HepG2 (cell line): Measurements from ENCODE around the gene NOP9. TPM values are rescaled to one million over a fixed set of nuclear protein-coding genes. Genes with fewer than 3 reads are reported as not detected.
A peak's percentile ranks its signal among the peaks of the same experiment; 100 is the strongest.

Experiments
- ARHGAP35 ChIP-seq: sonication (generic); formaldehyde crosslinking; IDR thresholded peaks from 2 replicates; pipeline ENCODE4 v1.9.0; 2022; ENCODE audit warnings: mild to moderate bottlenecking, inconsistent platforms, moderate library complexity, missing genetic modification reagents, borderline replicate concordance
- ARNT ChIP-seq: fragments of 450-650 bp; IDR thresholded peaks from 2 replicates; pipeline ENCODE4 v1.6.1; 2017
- ATF1 ChIP-seq: IDR thresholded peaks from 2 replicates; pipeline ENCODE4 v1.6.1; 2016; ENCODE audit warnings: mild to moderate bottlenecking, control low read depth
- CENPX ChIP-seq: sonication (generic); formaldehyde crosslinking; IDR thresholded peaks from 2 replicates; pipeline ENCODE4 v1.9.0; 2021; ENCODE audit warnings: mild to moderate bottlenecking, missing genetic modification reagents, moderate library complexity
- ELF1 ChIP-seq: sonication (generic); formaldehyde crosslinking; IDR thresholded peaks from 2 replicates; pipeline ENCODE4 v1.4.0; 2020; ENCODE audit warnings: missing genetic modification reagents
- KDM1A ChIP-seq: IDR thresholded peaks from 2 replicates; pipeline ENCODE4 v1.6.1; 2016; ENCODE audit warnings: missing compliant biosample characterization
- MTERF4 ChIP-seq: sonication (generic); formaldehyde crosslinking; IDR thresholded peaks from 2 replicates; pipeline ENCODE4 v1.8.0; 2023; ENCODE audit warnings: mild to moderate bottlenecking, missing genetic modification reagents
- NR2F6 ChIP-seq, 2 experiments: IDR thresholded peaks; 2 replicates each; pipeline ENCODE4 v1.6.1; 2016; ENCODE audit warnings: antibody characterized with exemption in 1 of 2, mild to moderate bottlenecking in 1 of 2
- PLRG1 ChIP-seq: fragments of 450-650 bp; conservative IDR thresholded peaks from 2 replicates; pipeline ENCODE4 v1.6.1; 2016
- SOX6 ChIP-seq, 2 experiments: fragments of 450-650 bp in 1 of 2; sonication (generic) in 1 of 2; formaldehyde crosslinking in 1 of 2; IDR thresholded peaks; 2 replicates each; pipeline versions ENCODE4 v1.4.0 to v1.6.1; 2017 to 2020; ENCODE audit warnings: antibody characterized with exemption in 1 of 2, mild to moderate bottlenecking in 1 of 2, missing genetic modification reagents in 1 of 2
- STAT6 ChIP-seq: sonication (generic); formaldehyde crosslinking; IDR thresholded peaks from 2 replicates; pipeline ENCODE4 v1.4.0; 2020; ENCODE audit warnings: missing genetic modification reagents, mild to moderate bottlenecking, borderline replicate concordance
- TAF1 ChIP-seq: sonication (generic); formaldehyde crosslinking; IDR thresholded peaks from 2 replicates; pipeline ENCODE4 v1.4.0; 2020; ENCODE audit warnings: missing genetic modification reagents
- ZFP90 ChIP-seq: sonication (generic); formaldehyde crosslinking; IDR thresholded peaks from 2 replicates; pipeline ENCODE4 v1.8.0; 2022; ENCODE audit warnings: missing genetic modification reagents, mild to moderate bottlenecking, inconsistent platforms, borderline replicate concordance
- ZFX ChIP-seq: sonication (generic); formaldehyde crosslinking; IDR thresholded peaks from 2 replicates; pipeline ENCODE4 v1.4.0; 2020; ENCODE audit warnings: mild to moderate bottlenecking, low read depth, missing genetic modification reagents, moderate library complexity
- ZNF124 ChIP-seq: sonication (generic); formaldehyde crosslinking; IDR thresholded peaks from 2 replicates; pipeline ENCODE4 v1.4.0; 2020; ENCODE audit warnings: missing genetic modification reagents
- ZNF256 ChIP-seq: sonication (generic); formaldehyde crosslinking; conservative IDR thresholded peaks from 2 replicates; pipeline ENCODE4 v1.4.0; 2020; ENCODE audit warnings: missing genetic modification reagents
- ZNF580 ChIP-seq: IDR thresholded peaks from 2 replicates; pipeline ENCODE4 v1.6.1; 2016; ENCODE audit warnings: low read depth, borderline replicate concordance
- ZNF720 ChIP-seq: sonication (generic); formaldehyde crosslinking; IDR thresholded peaks from 2 replicates; pipeline ENCODE4 v1.4.0; 2020; ENCODE audit warnings: missing genetic modification reagents
- ZSCAN30 ChIP-seq: sonication (generic); formaldehyde crosslinking; IDR thresholded peaks from 2 replicates; pipeline ENCODE4 v1.5.0; 2020; ENCODE audit warnings: mild to moderate bottlenecking, missing genetic modification reagents
- ZSCAN9 ChIP-seq: IDR thresholded peaks from 2 replicates; pipeline ENCODE4 v1.6.1; 2016; ENCODE audit warnings: borderline replicate concordance
- polyA plus RNA-seq, 8 experiments: library from polyadenylated mRNA; depleted of rRNA in 3 of 8; stranded (reverse) in 7 of 8; unstranded in 1 of 8; fragments of >200 nt; fragmentation: Illumina TruSeq in 4 of 8; extraction: Trizol in 4 of 8; gene quantifications; 2 replicates each; pipeline versions ENCODE4 v1.2.1 to v1.2.3, GENCODE V29; 2011 to 2016; ENCODE audit warnings: low read depth in 4 of 8, missing spikeins in 1 of 8, mixed read lengths in 1 of 8; ENCODE audit not compliant: insufficient read depth in 1 of 8
- total RNA-seq, 5 experiments: library from RNA; depleted of rRNA; stranded (reverse); fragments of >200 nt; fragmentation: Illumina TruSeq; extraction: Trizol; gene quantifications; 2 replicates each; pipeline ENCODE4 v1.2.3, GENCODE V29; 2016; ENCODE audit warnings: low read depth in 1 of 5
- TF ChIP-seq, protein P1 (sequence below): sonication (generic); formaldehyde crosslinking; IDR thresholded peaks from 2 replicates; pipeline ENCODE4 v1.8.1; 2023; ENCODE audit warnings: mild to moderate bottlenecking, missing genetic modification reagents
- TF ChIP-seq, protein P2 (sequence below): sonication (generic); formaldehyde crosslinking; IDR thresholded peaks from 2 replicates; pipeline ENCODE4 v1.5.1; 2020; ENCODE audit warnings: missing genetic modification reagents, mild to moderate bottlenecking, borderline replicate concordance

NOP9 gene
- total and polyA plus RNA-seq, 2 of the 13 experiments (the other 11 are each of a cell fraction or from before 2014, with no cell fraction given), result 24.5 to 61.6 TPM

DNA sequence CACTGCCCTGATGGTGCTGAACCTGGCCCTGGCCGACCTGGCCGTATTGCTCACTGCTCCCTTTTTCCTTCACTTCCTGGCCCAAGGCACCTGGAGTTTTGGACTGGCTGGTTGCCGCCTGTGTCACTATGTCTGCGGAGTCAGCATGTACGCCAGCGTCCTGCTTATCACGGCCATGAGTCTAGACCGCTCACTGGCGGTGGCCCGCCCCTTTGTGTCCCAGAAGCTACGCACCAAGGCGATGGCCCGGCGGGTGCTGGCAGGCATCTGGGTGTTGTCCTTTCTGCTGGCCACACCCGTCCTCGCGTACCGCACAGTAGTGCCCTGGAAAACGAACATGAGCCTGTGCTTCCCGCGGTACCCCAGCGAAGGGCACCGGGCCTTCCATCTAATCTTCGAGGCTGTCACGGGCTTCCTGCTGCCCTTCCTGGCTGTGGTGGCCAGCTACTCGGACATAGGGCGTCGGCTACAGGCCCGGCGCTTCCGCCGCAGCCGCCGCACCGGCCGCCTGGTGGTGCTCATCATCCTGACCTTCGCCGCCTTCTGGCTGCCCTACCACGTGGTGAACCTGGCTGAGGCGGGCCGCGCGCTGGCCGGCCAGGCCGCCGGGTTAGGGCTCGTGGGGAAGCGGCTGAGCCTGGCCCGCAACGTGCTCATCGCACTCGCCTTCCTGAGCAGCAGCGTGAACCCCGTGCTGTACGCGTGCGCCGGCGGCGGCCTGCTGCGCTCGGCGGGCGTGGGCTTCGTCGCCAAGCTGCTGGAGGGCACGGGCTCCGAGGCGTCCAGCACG lies 16.4 kb downstream of the NOP9 start (continued):
- TF ChIP-seq KDM1A (peak; percentile 50; the same call in 1 of the 2 replicates), ZNF256 (CRISPR knock-in tag) (peak; percentile 95), PLRG1 (no peak), SOX6 (IDR thresholded peaks at IDR 0.05) (no peak), SOX6 (CRISPR knock-in tag; IDR thresholded peaks at IDR 0.05) (peak; percentile 62), ZNF720 (CRISPR knock-in tag) (peak; percentile 73; the same call in 1 of the 2 replicates), ZSCAN30 (CRISPR knock-in tag) (no peak), MTERF4 (CRISPR knock-in tag) (peak; percentile 99), ZNF124 (CRISPR knock-in tag) (peak; percentile 87), CENPX (CRISPR knock-in tag) (no peak), ELF1 (CRISPR knock-in tag) (peak; percentile 81), ARHGAP35 (peak; percentile 69), NR2F6 (IDR thresholded peaks at IDR 0.05) (no peak), NR2F6 (CRISPR knock-in tag; IDR thresholded peaks at IDR 0.05) (peak; percentile 90), ZNF580 (CRISPR knock-in tag) (peak; percentile 99), TAF1 (CRISPR knock-in tag) (peak; percentile 64), ZFX (CRISPR knock-in tag) (peak; percentile 99), STAT6 (peak; percentile 87), ARNT (no peak), ATF1 (no peak), ZFP90 (CRISPR knock-in tag) (peak; percentile 94), ZSCAN9 (CRISPR knock-in tag) (peak; percentile 96)
- TF ChIP-seq, protein P1, sequence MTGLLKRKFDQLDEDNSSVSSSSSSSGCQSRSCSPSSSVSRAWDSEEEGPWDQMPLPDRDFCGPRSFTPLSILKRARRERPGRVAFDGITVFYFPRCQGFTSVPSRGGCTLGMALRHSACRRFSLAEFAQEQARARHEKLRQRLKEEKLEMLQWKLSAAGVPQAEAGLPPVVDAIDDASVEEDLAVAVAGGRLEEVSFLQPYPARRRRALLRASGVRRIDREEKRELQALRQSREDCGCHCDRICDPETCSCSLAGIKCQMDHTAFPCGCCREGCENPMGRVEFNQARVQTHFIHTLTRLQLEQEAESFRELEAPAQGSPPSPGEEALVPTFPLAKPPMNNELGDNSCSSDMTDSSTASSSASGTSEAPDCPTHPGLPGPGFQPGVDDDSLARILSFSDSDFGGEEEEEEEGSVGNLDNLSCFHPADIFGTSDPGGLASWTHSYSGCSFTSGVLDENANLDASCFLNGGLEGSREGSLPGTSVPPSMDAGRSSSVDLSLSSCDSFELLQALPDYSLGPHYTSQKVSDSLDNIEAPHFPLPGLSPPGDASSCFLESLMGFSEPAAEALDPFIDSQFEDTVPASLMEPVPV, result peak; percentile 100
- TF ChIP-seq, protein P2, sequence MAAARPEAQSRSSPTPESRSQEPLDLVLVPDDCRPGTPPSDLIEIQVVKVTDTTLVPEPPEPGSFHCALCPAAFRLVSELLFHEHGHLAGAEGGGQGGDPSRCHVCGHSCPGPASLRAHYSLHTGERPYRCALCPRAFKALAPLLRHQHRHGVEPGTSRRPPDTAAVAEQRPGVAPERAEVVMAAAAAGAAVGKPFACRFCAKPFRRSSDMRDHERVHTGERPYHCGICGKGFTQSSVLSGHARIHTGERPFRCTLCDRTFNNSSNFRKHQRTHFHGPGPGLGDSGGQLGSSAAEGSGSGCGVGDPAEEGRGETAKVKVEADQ (CRISPR knock-in tag), result peak; percentile 99
